ENCODE results near the gene HEPN1. TPM values are rescaled to one million over a fixed set of nuclear protein-coding genes. Genes with fewer than 3 reads are reported as not detected.

HEPN1 gene
- total RNA-seq, 4 donors from 2014 or later, result not detected

DNA sequence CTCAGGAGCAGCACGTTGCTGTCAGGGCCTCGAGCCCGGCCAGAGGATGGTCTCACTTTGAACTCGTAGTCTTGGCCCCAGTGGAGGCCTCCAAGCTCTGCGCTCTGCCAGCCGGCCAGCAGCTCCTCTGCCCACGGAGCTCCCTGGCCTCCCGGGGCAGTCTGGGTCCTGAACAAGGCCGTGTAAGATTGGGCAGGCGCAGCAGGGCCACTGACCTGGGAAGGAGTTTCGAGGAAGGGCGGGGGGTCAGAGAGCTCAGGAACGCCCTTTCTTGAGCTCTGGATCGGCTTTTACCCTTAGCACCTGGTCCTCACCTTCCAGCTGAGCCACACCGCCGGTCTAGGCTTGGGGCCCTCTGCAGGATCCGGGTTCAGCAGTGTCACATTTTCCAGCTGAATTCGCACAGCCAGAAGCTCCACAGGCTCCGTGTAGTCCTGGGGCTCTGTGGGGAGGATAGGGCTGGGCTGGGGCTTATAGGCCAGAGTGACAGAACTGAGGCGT is 23.5 kb upstream of the HEPN1 start:
- TF ChIP-seq, protein P1, sequence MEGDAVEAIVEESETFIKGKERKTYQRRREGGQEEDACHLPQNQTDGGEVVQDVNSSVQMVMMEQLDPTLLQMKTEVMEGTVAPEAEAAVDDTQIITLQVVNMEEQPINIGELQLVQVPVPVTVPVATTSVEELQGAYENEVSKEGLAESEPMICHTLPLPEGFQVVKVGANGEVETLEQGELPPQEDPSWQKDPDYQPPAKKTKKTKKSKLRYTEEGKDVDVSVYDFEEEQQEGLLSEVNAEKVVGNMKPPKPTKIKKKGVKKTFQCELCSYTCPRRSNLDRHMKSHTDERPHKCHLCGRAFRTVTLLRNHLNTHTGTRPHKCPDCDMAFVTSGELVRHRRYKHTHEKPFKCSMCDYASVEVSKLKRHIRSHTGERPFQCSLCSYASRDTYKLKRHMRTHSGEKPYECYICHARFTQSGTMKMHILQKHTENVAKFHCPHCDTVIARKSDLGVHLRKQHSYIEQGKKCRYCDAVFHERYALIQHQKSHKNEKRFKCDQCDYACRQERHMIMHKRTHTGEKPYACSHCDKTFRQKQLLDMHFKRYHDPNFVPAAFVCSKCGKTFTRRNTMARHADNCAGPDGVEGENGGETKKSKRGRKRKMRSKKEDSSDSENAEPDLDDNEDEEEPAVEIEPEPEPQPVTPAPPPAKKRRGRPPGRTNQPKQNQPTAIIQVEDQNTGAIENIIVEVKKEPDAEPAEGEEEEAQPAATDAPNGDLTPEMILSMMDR (IDR thresholded peaks at IDR 0.05; ENCODE audit: low read depth), result no peak

DNA sequence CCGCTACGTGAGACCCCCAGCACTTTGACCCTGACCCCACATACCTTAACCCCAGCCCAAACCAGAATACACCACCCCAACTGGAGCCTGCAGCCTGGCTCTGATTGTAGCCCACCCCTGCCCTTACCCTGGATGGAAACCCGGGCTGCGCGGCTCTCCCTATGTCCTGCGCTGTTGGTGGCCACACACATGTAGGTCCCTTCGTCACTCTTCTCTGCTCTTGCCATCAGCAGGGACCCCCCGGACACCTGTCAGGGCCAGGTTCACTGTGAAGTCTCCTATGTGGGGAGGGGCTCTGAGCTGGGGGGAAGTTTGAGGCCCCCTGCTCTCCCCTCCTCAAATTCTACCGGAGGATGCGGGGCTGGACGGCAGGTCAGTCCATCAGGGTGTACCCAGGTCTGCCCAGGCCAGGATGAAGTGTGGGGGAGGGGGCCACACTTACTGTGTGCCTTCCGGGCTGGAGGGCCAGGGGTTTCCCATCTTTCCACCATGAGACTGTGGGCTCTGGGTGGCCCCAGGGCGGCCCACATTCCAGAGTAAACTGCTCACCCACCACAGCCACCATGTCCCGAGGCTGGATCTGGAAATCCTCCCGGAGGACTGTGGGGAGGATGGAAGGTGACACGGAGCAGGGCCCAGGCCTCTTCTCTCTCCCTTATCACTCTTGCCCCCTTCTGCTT is 22.8 kb upstream of the HEPN1 start:
- TF ChIP-seq, protein P1 (IDR thresholded peaks at IDR 0.05; ENCODE audit: low read depth), result no peak

DNA sequence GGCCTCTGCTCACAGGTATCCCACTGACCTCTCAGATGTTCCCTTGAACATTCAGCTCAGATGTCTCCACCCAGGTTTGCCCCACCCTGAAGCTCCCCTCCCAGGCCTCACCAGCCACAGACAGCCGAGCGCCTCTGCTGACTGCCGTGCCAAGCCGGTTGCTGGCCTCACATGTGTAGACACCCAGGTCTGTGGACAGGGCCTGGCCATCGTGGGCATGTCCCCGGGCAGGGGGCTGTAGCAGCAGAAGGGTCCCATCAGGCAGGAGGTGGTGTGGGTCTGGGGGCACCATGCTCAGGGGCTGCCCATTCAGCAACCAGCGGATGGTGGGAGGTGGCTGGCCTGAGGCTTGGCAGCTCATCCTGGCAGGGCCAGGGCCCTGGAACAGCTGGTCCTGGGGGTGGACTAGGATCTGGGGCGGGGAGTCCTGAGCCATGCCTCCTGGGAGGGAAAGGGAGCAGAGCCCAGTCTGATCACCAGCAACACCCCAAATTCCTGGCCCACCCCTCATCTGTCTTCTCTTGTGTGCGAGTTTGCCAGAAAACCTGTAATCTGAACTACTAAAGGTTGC is 22.1 kb upstream of the HEPN1 start:
- TF ChIP-seq, protein P1 (IDR thresholded peaks at IDR 0.05; ENCODE audit: low read depth), result no peak

DNA sequence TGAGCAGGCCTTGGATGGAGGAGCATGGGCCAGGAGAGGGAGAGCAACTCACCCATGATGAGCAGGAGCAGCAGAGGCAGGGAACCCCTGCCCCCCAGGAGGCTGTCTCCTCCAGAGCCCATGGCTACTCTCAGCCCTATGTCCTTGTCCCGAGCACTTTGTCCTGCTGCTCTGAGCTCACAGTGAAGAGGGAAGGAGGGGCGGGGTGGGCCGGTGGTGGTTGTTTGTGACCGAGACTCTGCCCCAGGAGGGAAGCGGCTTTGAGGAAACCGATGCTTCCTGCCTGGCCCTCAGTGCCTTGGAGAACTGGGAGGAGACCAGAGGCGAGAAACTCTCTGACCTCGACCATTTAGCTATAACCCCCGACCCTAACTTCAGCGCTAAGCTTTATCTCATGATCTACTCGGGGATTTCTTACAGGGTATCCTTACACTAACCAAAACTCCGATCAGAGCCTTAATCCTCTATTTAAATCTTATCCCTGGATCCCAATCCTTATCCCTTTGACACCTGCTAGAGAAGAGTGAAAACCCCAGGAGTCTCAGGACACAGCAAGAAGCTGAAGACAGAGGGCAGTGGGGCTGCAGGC is 21.3 kb upstream of the HEPN1 start, which contains the start of gene ROBO4:
Gene ROBO4, minus strand, starts transcription at position 192 of the 589 bp plus-strand sequence. Its CDS starts 70 bp downstream, at position 122.
- TF ChIP-seq, protein P1 (IDR thresholded peaks at IDR 0.05; ENCODE audit: low read depth), result no peak

DNA sequence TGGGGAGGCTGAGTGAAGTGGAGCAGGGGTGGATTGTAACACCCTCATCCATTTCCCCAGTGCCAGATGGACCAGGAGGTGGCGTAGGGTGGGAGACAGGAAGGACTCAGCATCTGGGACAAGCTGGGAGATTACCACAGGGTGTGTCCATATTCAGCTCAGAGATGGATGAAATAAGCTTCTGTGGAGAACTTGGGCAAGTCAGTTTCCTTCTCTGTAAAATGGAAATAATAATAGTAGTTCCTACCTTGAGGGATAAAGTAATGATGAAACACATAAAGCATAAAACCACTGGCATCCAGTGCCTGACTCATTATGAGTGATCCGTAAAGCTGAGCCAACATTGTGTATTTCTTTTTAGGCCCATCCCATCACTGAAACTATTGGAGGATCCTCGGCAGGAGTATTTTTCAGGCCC is 20.8 kb upstream of the HEPN1 start:
- TF ChIP-seq, protein P1 (IDR thresholded peaks at IDR 0.05; ENCODE audit: low read depth), result no peak

DNA sequence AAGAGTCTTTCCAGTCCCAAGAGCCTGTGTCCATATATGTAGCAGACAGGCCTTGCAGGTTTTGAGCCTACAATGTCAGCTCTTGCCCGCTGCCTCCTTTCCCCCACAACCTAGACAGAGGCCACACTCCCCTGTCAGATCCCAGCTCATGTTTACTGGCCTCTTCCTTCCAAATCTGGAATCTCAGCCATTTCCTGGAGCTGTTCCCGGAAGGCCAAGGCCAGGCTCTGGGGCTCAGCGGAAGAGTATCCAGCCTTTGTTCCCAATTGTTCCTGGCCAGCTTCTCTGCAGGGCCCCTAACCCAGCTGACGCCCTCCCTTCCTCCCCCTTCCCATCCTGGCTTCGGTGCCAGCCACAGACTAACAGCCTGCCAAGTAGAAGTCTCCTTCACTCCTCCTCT is 20.3 kb upstream of the HEPN1 start:
- TF ChIP-seq, protein P1 (IDR thresholded peaks at IDR 0.05; ENCODE audit: low read depth), result no peak
